HFF-Myc (cell line): Measurements from ENCODE around the gene LYST.

Experiments
- DNase-seq: peaks from one replicate; pipeline ENCODE4 v3.0.0-alpha.2; 2011; ENCODE audit warnings: low read depth; ENCODE audit errors: extremely low read depth
- H3K4me3 ChIP-seq: replicated peaks from 2 replicates; pipeline ENCODE4 v1.5.1; 2011; ENCODE audit warnings: low read depth, mild to moderate bottlenecking, control low read depth, low read length
- CTCF ChIP-seq: IDR thresholded peaks from 2 replicates; pipeline ENCODE4 v1.5.1; 2012; ENCODE audit warnings: mild to moderate bottlenecking, low read depth, low read length, control low read depth; ENCODE audit errors: missing control alignments

LYST gene

GRCh38 chr1:235859789-235860188, 6.9 kb downstream of the LYST start:
- no peak for DNase-seq
- no peak overlapping the region for H3K4me3 ChIP-seq
- TF ChIP-seq CTCF = no peak

DNA sequence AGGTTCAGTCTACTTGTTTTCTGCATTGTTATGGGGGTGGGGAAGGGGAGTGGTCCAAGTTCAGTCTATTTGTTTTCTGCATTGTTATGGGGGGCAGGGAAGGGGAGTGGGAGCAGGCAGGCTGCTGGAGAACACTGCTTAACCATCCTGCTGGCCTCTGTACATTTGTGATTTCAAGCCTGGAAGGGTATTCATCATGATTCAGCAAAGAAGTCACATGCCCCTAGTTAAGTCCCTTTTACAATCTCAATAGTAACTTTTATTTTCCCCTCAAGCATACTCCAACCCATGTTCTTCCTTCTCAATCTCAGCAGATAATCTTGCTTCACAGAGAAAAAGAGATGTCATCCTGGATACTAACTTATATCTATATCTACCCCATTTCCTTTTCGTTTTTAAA, 7.9 kb downstream of the LYST start:
- no peak overlapping the region for H3K4me3 ChIP-seq
- TF ChIP-seq CTCF = no peak
- no peak for DNase-seq

GRCh38 chr1:235857756-235858155, 8.9 kb downstream of the LYST start:
- TF ChIP-seq CTCF = no peak
- no peak overlapping the region for H3K4me3 ChIP-seq
- DNase-seq = no peak

DNA sequence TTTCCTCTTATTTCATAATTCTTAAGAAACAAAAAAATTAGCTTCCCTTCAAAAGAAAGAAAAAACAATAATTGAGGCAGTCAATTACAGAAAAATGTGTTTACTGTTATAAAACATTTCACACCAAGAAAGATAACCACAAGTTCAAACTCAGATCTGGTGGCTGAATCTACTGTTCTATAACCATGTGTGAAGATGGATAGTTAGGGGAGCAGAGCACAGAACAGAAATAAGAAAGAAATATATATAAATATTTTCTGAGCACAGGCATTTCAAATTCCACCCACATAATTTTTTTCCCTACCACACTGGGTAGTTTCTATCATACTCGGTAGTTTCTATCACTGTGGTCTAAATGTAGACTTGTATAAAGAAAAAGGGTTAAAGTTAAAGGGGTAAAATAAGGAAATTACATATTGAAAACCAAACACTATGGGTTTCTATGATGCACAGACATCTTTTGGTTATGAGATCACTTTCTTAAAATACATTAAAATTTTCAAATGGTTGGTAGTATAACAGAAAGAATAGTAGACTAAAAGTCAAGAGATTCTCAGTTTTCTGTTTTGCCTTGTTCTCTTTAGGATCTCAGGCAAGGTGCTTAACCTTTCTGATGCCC, 10.8 kb downstream of the LYST start:
- no peak for TF ChIP-seq CTCF
- no peak for DNase-seq
- H3K4me3 ChIP-seq = no peak overlapping the region

- no peak overlapping the region for H3K4me3 ChIP-seq
- TF ChIP-seq CTCF = no peak
These were observed 12.4 kb downstream of the LYST start for GRCh38 chr1:235854347-235854746.

DNA sequence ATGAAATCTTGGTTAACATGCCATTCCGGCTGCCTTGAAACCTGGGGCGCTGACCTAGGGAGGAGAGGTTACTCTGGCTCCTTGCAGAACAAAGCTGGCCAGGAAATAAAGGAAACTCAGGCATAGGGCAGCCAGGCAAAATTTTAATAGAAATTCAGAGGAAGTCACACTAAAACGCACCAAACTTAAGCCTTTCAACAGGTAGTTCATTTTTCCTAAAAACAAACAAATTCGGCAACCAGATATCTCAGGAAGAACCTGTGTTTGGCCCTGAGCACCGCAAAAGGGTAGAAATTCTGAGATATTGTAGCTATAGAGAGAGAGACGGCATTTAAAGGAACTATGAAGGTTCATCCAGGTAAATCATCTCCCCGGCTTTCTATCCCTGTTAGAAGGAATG, 13.1 kb downstream of the LYST start:
- no peak for TF ChIP-seq CTCF

More at GRCh38 chr1:235854347-235854746, 12.4 kb downstream of the LYST start:
- no peak for DNase-seq

GRCh38 chr1:235852887-235853286, 13.8 kb downstream of the LYST start:
- no peak overlapping the region for H3K4me3 ChIP-seq
- no peak for TF ChIP-seq CTCF
- no peak for DNase-seq

More for the DNA sequence above, 13.1 kb downstream of the LYST start:
- no peak overlapping the region for H3K4me3 ChIP-seq
- DNase-seq = no peak
